Islet precursor cell (in vitro differentiated cells): ENCODE results near the gene ABLIM1.

Source experiments
- DNase-seq: peaks from one replicate; pipeline ENCODE4 v3.0.0-alpha.2; 2018

ABLIM1 gene

GRCh38 chr10:114402871-114403540, 255.1 kb downstream of the ABLIM1 start:
- peak; percentile 71 for DNase-seq

DNA sequence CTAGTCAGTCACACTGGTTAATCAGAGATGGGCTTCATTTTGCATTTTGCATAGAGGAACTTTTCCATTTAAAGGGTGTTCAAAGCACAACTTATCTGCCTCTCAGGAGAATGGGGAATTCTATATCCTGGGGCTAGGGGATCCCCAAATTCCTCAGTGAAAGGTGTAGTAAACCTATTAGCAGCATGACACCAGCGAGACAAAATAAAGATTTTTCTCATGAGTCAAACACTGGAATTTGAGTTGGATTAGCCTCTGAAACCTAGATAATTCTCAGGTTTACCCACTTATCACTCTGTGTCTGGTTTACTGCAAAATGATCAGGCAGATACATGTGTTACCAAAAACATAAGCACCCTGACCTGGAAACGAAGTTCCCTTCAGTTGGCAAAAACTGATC, 255.8 kb downstream of the ABLIM1 start:
- no peak for DNase-seq

- peak; percentile 49 for DNase-seq
These were observed 256.8 kb downstream of the ABLIM1 start for GRCh38 chr10:114401195-114401791.

DNA sequence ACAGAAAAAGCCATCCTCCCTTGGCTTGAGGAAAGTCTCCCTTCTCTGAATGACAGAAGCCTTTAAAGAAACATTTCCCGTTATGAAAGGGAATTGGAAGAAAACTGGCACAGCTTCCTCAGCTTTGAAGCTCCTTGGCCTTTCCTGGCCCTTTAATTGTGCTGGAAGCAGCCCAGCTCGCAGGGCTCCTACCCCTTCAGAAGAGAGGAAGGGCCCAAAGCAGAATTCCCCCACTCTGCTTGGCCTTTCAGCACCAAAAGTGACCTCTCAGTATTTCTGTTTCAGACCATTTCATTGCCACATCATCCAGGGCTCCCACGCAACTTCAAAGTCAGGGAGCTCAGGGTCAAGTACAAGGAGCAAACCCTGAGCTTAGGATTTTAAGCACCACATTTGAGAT, 258.0 kb downstream of the ABLIM1 start:
- no peak for DNase-seq

- DNase-seq, result no peak
These were observed 258.5 kb downstream of the ABLIM1 start for GRCh38 chr10:114399576-114399975.

- peak; percentile 55 for DNase-seq
These were observed 259.3 kb downstream of the ABLIM1 start for GRCh38 chr10:114398587-114399331.

GRCh38 chr10:114397651-114398145, 260.4 kb downstream of the ABLIM1 start:
- DNase-seq, result peak; percentile 80

DNA sequence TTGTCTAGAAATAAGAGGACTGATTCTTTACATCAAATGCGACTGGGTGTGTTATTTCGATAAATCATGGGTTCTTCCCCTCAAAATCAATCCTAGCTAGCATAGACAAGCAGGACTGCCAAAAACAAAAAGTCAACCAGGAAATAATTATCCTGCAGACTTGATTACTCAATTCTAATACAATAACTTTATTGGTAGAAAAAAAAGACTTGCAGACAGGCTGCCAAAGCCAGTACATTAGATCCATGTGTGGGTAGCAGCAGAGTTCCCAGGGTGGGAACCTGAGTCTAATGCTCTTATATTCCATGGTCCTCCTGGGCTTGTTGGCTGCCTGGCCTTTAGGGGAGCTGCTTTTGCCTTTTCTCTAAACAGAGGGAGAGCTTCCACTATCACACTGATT, 261.6 kb downstream of the ABLIM1 start:
- DNase-seq, result no peak

GRCh38 chr10:114395366-114396022, 262.6 kb downstream of the ABLIM1 start:
- no peak for DNase-seq

- DNase-seq, result peak; percentile 54
These were observed 263.5 kb downstream of the ABLIM1 start for GRCh38 chr10:114394531-114394930.

DNA sequence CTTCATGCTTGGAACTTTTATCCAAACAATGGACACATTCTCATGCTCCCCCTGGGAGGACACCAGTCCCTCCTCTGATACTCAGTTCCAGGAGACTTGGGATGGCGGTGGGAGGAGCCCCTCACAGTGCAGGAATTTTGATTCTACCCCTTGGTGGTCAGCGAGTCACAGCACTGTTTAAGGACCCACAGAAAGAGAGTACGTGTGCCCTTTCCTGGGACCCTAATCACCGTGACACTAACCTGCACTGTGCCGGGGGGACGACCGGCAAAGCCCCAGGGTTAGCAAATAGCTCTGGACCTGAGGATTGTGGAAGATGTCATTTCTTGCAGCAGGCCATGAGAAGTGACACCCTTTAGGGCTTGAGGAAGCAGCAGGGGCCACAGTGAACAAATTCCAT, 264.2 kb downstream of the ABLIM1 start:
- DNase-seq, result peak; percentile 59

GRCh38 chr10:114393482-114393881, 264.6 kb downstream of the ABLIM1 start:
- DNase-seq, result peak; percentile 67

DNA sequence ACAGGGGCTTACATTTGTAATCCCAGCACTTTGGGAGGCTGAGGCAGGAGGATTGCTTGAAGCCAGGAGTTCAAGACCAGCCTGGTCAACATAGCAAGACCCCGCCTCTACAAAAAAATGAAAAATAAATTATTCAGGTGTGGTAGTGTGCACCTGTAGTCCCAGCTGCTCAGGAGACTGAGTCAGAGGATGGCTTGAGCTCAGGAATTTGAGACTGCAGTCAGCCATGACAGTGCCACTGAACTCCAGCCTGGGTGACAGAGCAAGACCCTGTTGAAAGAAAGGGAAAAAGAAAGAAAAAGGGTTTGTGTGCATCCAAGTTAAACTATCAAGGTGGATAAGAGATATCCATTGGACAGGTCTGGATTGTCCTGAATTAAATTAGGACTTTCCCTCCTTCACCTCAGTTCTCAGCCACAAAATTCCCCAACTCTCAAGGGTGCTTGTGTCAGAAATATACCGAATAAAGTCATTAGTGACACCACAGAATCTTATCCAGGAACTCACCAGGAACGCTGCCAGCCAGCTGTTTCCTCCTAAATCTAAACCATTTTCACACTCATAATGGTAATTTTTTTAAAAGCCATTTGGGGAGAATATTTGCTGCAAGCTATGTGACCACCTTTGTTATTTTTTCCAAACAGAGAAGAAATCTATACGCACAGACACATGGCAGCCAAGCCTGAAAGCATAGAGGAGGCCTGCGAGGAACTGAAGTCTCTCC, 265.8 kb downstream of the ABLIM1 start:
- DNase-seq, result no peak

DNA sequence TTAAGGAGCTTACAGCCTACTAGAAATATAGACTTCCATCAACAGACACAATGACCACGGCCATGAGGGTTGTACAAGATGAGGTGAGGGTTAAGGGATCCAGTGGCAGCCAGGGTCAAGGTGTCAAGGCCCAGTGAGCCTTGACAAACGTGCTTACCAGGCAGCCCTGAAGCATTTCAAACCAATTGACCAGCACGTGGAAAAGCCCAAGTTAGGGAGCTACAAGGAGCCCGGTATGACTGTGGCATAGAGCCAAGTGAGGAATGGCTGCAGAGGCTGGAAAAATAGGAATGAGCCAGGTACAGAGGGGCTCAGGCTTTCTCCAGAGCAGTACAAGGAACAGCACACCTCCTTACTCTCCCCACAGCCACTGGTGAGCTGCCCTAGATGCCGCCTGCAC, 266.5 kb downstream of the ABLIM1 start:
- no peak for DNase-seq

GRCh38 chr10:114389426-114389825, 268.6 kb downstream of the ABLIM1 start:
- peak; percentile 72 for DNase-seq

DNA sequence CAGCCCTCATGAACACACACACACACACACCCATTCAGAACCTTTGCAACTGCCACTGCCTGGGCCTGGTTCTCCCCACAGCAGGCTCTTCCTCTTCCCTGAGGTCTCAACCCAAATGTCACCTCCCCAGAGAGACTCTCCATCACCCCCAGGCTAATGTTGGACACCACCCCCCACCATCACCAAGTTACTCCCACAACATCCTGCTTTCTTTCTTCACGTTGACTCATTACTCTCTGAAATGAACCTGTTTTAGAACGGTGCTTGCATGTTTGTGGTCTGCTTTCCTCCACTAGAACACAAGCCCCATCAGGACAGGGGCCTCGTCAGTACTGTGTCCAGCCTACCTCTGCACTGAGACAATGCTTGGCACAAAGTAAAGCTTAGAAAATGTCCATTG, 269.8 kb downstream of the ABLIM1 start:
- DNase-seq, result peak; percentile 66

DNA sequence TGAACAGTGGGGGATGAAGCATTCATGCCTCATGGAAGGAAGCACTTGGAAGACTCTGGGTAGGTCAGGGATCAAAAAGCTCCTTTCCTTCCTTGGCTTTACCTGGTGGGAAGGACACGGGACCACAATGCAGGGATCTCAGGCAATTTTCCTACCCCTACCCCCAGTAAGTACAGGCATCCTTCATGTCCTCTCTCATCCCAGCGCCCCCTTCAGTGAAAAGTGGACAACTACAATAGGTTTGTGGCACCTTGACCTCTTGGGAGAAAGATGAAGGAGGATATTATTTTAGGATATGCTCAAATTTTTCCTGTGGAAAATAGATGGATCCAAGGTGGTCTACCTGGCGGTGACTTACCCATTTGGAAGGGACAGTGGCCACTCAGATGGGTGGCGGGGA, 270.3 kb downstream of the ABLIM1 start:
- no peak for DNase-seq

GRCh38 chr10:114386452-114386851, 271.6 kb downstream of the ABLIM1 start:
- peak; percentile 61 for DNase-seq

GRCh38 chr10:114385557-114385956, 272.5 kb downstream of the ABLIM1 start:
- peak; percentile 51 for DNase-seq

DNA sequence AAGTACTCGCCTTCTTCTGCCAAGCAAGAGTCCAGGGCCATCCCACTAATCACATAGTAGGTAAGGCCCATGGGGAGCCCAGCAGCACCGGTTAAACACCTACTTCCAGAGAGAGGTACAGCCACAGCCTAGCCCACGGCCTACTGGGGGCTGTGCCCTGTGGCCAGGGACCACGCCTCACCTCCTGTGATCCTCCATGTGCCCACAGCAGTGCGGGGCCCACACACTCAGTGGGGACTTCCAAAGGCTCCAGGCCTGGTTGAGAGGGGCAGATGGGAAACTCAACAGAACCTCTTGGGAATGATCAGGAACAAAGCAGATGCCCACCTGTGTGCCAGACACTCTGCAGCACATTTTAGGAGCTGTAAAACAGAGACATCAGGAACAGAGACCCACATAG, 273.5 kb downstream of the ABLIM1 start:
- DNase-seq, result no peak

DNA sequence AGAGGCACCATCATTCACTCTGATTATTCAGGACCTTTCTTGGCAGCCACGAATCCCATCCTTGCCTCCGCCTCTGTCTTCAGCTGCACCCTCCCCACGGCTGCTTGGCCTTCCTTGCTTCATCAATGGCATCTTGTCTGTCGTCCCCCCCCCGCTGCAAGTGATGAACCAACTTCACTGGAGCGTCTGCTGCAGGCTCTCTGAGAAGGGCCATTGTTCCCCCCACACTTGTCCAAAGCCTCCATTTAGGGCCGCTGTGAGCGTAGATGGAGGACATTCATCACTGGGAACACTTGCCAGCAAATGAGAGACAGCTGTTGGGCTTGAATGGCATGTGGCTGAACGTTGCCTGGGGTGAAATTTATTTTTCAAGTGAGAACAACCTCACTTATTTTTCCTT, 273.9 kb downstream of the ABLIM1 start:
- no peak for DNase-seq
